Erythroblast (primary cell): ENCODE results near the gene G2E3.
"Not testable (repeated sequence)": the region's sequence is repeated elsewhere in the genome, so short reads cannot be mapped to it uniquely, and the experiment has no call there.

ENCODE experiments used
- GATA1 ChIP-seq: IDR thresholded peaks from 2 replicates; pipeline ENCODE4 v1.6.1; 2011; ENCODE audit warnings: low read depth, mild to moderate bottlenecking, control low read depth, low read length, moderate library complexity
- POLR2A ChIP-seq: IDR thresholded peaks from 2 replicates; pipeline ENCODE4 v1.6.1; 2011; ENCODE audit warnings: mild to moderate bottlenecking, low read length

GRCh38 chr14:30629432-30629831 is 70.5 kb downstream of the G2E3 start:
- TF ChIP-seq POLR2A, GATA1: not testable (repeated sequence)
